ENCODE results near the gene NTRK2. TPM values are rescaled to one million over a fixed set of nuclear protein-coding genes. Genes with fewer than 3 reads are reported as not detected.

Gene NTRK2
- total RNA-seq, 1 experiment from 2014 or later: 0.06 TPM

- no peak overlapping the region for H3K27ac ChIP-seq (ENCODE audit: low read depth, low read length, poor library complexity, severe bottlenecking)
- H3K9me3 ChIP-seq (ENCODE audit: low read depth, low read length, poor library complexity, severe bottlenecking): no peaks in the 10 kb centered on the region
- BruUV-seq (replicated peaks): no TSS peak
- no peak for TF ChIP-seq EZH2 (IDR thresholded peaks at IDR 0.05; ENCODE audit: borderline replicate concordance, low read depth, low read length, poor library complexity, severe bottlenecking)
- no peak for TF ChIP-seq CTCF (conservative IDR thresholded peaks at IDR 0.05; ENCODE audit: low read depth, low read length)
- DNase-seq (ENCODE audit: low spot score): no peak
- no peaks in the 10 kb centered on the region for H3K36me3 ChIP-seq (ENCODE audit: insufficient read depth, low read length, poor library complexity, severe bottlenecking)
- ChIA-PET POLR2A (ENCODE audit: low non-redundant PET) (no interaction called here), CTCF (no interaction called here)
- no peaks in the 10 kb centered on the region for H3K4me1 ChIP-seq (ENCODE audit: insufficient read depth, low read length, poor library complexity, severe bottlenecking)
- intact Hi-C loops (cut with micrococcal nuclease; ENCODE audit: unreplicated experiment): no loop called here
- H3K4me3 ChIP-seq (ENCODE audit: low read depth, low read length, poor library complexity, severe bottlenecking): no peak overlapping the region
- no peaks in the 10 kb centered on the region for H3K27me3 ChIP-seq (replicated peaks; ENCODE audit: insufficient read depth, low read depth, low read length, poor library complexity)
Observed at GRCh38 chr9:84839541-84839940, 170.0 kb downstream of the NTRK2 start.

DNA sequence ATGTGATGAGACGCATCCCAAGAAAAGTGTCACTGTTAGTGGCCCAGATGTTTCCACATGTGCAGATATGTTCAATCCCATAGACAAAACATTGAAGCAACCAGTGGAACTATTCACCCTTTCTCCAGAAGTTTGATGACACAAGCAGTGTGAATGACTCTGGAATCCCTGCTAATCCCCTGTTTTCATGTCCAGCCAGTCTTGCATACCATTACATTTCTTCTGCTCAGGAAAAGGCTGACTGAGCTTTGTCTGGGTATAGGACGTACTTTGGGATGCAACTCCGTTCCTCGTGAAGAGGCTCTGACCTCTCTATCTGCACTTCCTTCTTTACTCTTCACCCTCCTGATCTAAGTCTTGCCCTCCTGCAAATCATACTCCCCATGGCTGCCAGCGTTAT lies 172.4 kb downstream of the NTRK2 start:
- no TSS peak for BruUV-seq (replicated peaks)
- H3K4me3 ChIP-seq (ENCODE audit: low read depth, low read length, poor library complexity, severe bottlenecking): no peak overlapping the region
- CTCF ChIA-PET: no interaction called here

DNA sequence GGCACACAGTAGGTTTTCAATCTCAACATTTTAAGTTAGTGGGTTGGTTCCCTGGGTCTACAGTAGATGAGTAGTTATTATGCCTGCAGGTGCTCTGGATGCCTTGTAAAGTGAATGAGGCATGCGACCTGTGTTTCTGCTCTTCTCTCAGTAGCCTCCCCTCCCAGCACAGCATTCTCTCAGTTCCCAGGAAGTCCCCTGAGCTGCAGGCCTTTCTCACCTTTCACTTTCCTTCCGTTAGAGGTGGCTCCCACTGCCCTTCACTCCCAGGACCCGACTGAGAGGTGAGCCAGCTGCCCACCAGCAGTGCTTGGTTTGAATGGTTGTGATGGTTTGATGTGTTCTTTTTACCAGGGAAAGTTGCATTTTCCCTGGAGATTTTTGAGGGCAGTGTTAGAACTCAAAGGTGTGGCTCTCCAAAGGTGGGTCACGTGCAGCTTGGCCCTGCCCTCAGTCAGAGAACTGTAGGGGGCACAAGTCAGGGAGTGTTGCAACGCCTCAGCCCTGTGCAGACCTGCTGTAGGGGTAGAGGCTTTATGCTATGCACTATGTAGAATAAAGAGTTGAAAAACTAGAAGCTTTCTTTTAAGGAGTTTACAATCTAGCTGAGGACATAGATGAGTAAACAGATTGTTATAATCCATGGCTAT lies 173.8 kb downstream of the NTRK2 start:
- H3K36me3 ChIP-seq (ENCODE audit: insufficient read depth, low read length, poor library complexity, severe bottlenecking): no peaks in the 10 kb centered on the region
- no peaks in the 10 kb centered on the region for H3K9me3 ChIP-seq (ENCODE audit: low read depth, low read length, poor library complexity, severe bottlenecking)
- no peaks in the 10 kb centered on the region for H3K27me3 ChIP-seq (replicated peaks; ENCODE audit: insufficient read depth, low read depth, low read length, poor library complexity)
- no peak overlapping the region for H3K27ac ChIP-seq (ENCODE audit: low read depth, low read length, poor library complexity, severe bottlenecking)
- no peak overlapping the region for H3K4me3 ChIP-seq (ENCODE audit: low read depth, low read length, poor library complexity, severe bottlenecking)
- CTCF ChIA-PET: no interaction called here
- no peak for TF ChIP-seq EZH2 (IDR thresholded peaks at IDR 0.05; ENCODE audit: borderline replicate concordance, low read depth, low read length, poor library complexity, severe bottlenecking)
- no peak for TF ChIP-seq CTCF (conservative IDR thresholded peaks at IDR 0.05; ENCODE audit: low read depth, low read length)
- no peak for DNase-seq (ENCODE audit: low spot score)
- H3K4me1 ChIP-seq (ENCODE audit: insufficient read depth, low read length, poor library complexity, severe bottlenecking): no peaks in the 10 kb centered on the region
- BruUV-seq (replicated peaks): no TSS peak
- intact Hi-C loops (cut with micrococcal nuclease; ENCODE audit: unreplicated experiment): no loop called here
- POLR2A ChIA-PET (ENCODE audit: low non-redundant PET): no interaction called here

More for the DNA sequence above, 172.4 kb downstream of the NTRK2 start:
- Histone ChIP-seq H3K4me1 (ENCODE audit: insufficient read depth, low read length, poor library complexity, severe bottlenecking) (no peaks in the 10 kb centered on the region), H3K27ac (ENCODE audit: low read depth, low read length, poor library complexity, severe bottlenecking) (no peak overlapping the region), H3K36me3 (ENCODE audit: insufficient read depth, low read length, poor library complexity, severe bottlenecking) (no peaks in the 10 kb centered on the region), H3K9me3 (ENCODE audit: low read depth, low read length, poor library complexity, severe bottlenecking) (no peaks in the 10 kb centered on the region), H3K27me3 (replicated peaks; ENCODE audit: insufficient read depth, low read depth, low read length, poor library complexity) (no peaks in the 10 kb centered on the region)
- intact Hi-C loops (cut with micrococcal nuclease; ENCODE audit: unreplicated experiment): no loop called here
- POLR2A ChIA-PET (ENCODE audit: low non-redundant PET): no interaction called here
- TF ChIP-seq EZH2 (IDR thresholded peaks at IDR 0.05; ENCODE audit: borderline replicate concordance, low read depth, low read length, poor library complexity, severe bottlenecking): no peak
- TF ChIP-seq CTCF (conservative IDR thresholded peaks at IDR 0.05; ENCODE audit: low read depth, low read length): no peak
- DNase-seq (ENCODE audit: low spot score): no peak

Measured in A673 (cell line).